H1 (cell line): ENCODE measurements around the gene KRTAP12-2.

Experiments
- PHF8 ChIP-seq: fragments of 200-600 bp; sonication (generic); conservative IDR thresholded peaks from 2 replicates; pipeline ENCODE4 v1.7.1; 2012; ENCODE audit warnings: low read depth, mild to moderate bottlenecking, inconsistent platforms, low read length, moderate library complexity
- TF ChIP-seq, protein P1 (sequence below): fragments of 300-600 bp; sonication (generic); IDR thresholded peaks from 2 replicates; pipeline ENCODE4 v1.7.1; 2012; ENCODE audit warnings: low read length, moderate library complexity, mild to moderate bottlenecking, inconsistent platforms; ENCODE audit not compliant: insufficient replicate concordance
- TF ChIP-seq, protein P2 (sequence below): IDR thresholded peaks from 2 replicates; pipeline ENCODE4 v1.6.1; 2011; ENCODE audit warnings: low read depth, mild to moderate bottlenecking, low read length; ENCODE audit not compliant: insufficient read depth

DNA sequence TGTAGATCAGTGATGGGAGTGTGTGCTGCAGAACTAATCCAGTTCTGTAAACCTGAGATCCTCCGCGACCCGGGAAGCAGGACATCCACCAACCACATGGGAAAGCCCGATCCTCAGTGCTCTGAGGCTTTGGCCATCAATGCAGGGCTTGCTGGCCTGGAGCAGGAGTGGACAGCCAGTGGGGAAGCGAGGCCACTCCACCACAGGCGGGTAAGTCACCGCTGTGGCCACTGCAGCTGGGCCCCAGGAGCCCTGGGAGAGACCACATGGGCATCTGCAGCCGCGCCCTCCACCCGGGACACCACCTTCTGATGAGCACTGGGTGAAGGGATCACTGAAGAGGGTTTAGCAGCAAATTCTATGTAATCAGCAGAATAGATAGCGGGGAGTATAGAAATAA is 14.4 kb upstream of the KRTAP12-2 start:
- TF ChIP-seq, protein P1, sequence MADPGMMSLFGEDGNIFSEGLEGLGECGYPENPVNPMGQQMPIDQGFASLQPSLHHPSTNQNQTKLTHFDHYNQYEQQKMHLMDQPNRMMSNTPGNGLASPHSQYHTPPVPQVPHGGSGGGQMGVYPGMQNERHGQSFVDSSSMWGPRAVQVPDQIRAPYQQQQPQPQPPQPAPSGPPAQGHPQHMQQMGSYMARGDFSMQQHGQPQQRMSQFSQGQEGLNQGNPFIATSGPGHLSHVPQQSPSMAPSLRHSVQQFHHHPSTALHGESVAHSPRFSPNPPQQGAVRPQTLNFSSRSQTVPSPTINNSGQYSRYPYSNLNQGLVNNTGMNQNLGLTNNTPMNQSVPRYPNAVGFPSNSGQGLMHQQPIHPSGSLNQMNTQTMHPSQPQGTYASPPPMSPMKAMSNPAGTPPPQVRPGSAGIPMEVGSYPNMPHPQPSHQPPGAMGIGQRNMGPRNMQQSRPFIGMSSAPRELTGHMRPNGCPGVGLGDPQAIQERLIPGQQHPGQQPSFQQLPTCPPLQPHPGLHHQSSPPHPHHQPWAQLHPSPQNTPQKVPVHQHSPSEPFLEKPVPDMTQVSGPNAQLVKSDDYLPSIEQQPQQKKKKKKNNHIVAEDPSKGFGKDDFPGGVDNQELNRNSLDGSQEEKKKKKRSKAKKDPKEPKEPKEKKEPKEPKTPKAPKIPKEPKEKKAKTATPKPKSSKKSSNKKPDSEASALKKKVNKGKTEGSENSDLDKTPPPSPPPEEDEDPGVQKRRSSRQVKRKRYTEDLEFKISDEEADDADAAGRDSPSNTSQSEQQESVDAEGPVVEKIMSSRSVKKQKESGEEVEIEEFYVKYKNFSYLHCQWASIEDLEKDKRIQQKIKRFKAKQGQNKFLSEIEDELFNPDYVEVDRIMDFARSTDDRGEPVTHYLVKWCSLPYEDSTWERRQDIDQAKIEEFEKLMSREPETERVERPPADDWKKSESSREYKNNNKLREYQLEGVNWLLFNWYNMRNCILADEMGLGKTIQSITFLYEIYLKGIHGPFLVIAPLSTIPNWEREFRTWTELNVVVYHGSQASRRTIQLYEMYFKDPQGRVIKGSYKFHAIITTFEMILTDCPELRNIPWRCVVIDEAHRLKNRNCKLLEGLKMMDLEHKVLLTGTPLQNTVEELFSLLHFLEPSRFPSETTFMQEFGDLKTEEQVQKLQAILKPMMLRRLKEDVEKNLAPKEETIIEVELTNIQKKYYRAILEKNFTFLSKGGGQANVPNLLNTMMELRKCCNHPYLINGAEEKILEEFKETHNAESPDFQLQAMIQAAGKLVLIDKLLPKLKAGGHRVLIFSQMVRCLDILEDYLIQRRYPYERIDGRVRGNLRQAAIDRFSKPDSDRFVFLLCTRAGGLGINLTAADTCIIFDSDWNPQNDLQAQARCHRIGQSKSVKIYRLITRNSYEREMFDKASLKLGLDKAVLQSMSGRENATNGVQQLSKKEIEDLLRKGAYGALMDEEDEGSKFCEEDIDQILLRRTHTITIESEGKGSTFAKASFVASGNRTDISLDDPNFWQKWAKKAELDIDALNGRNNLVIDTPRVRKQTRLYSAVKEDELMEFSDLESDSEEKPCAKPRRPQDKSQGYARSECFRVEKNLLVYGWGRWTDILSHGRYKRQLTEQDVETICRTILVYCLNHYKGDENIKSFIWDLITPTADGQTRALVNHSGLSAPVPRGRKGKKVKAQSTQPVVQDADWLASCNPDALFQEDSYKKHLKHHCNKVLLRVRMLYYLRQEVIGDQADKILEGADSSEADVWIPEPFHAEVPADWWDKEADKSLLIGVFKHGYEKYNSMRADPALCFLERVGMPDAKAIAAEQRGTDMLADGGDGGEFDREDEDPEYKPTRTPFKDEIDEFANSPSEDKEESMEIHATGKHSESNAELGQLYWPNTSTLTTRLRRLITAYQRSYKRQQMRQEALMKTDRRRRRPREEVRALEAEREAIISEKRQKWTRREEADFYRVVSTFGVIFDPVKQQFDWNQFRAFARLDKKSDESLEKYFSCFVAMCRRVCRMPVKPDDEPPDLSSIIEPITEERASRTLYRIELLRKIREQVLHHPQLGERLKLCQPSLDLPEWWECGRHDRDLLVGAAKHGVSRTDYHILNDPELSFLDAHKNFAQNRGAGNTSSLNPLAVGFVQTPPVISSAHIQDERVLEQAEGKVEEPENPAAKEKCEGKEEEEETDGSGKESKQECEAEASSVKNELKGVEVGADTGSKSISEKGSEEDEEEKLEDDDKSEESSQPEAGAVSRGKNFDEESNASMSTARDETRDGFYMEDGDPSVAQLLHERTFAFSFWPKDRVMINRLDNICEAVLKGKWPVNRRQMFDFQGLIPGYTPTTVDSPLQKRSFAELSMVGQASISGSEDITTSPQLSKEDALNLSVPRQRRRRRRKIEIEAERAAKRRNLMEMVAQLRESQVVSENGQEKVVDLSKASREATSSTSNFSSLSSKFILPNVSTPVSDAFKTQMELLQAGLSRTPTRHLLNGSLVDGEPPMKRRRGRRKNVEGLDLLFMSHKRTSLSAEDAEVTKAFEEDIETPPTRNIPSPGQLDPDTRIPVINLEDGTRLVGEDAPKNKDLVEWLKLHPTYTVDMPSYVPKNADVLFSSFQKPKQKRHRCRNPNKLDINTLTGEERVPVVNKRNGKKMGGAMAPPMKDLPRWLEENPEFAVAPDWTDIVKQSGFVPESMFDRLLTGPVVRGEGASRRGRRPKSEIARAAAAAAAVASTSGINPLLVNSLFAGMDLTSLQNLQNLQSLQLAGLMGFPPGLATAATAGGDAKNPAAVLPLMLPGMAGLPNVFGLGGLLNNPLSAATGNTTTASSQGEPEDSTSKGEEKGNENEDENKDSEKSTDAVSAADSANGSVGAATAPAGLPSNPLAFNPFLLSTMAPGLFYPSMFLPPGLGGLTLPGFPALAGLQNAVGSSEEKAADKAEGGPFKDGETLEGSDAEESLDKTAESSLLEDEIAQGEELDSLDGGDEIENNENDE, result no peak
- TF ChIP-seq, protein P2, sequence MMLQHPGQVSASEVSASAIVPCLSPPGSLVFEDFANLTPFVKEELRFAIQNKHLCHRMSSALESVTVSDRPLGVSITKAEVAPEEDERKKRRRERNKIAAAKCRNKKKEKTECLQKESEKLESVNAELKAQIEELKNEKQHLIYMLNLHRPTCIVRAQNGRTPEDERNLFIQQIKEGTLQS, result no peak
- no peak for TF ChIP-seq PHF8
